SK-N-MC (cell line): ENCODE results near the gene FAR1.
"Not testable (repeated sequence)": the region's sequence is repeated elsewhere in the genome, so short reads cannot be mapped to it uniquely, and the experiment has no call there.

Experiments used
- DNase-seq: peaks from one replicate; pipeline ENCODE4 v3.0.0-alpha.2; 2011; ENCODE audit warnings: low read depth, low spot score
- H3K27ac ChIP-seq: fragments of 200-600 bp; sonication (generic); 2 replicates; pipeline ENCODE4 v1.5.1; 2016; ENCODE audit warnings: mixed run types
- H3K36me3 ChIP-seq: fragments of 200-600 bp; sonication (generic); 2 replicates; pipeline ENCODE4 v1.6.1; 2017; ENCODE audit warnings: antibody characterized with exemption, low read length, mixed read lengths; ENCODE audit not compliant: insufficient read depth
- H3K4me3 ChIP-seq: fragments of 200-600 bp; sonication (generic); 2 replicates; pipeline ENCODE4 v1.5.1; 2016
- H3K9ac ChIP-seq: fragments of 200-600 bp; sonication (generic); 2 replicates; pipeline ENCODE4 v1.8.0; 2017; ENCODE audit warnings: mixed run types, mixed read lengths; ENCODE audit not compliant: insufficient read length
- H3K9me3 ChIP-seq: fragments of 200-600 bp; sonication (generic); 2 replicates; pipeline ENCODE4 v1.6.1; 2017; ENCODE audit warnings: low read depth, mild to moderate bottlenecking, antibody characterized with exemption, low read length, moderate library complexity, mixed read lengths
- EZH2 ChIP-seq: fragments of 200-600 bp; sonication (generic); IDR thresholded peaks from one replicate; pipeline ENCODE4 v1.6.1; 2017; ENCODE audit warnings: antibody characterized with exemption
- FOXP2 ChIP-seq: optimal IDR thresholded peaks from 2 replicates; pipeline ENCODE3; 2011; ENCODE audit warnings: mild to moderate bottlenecking, moderate library complexity; ENCODE audit not compliant: insufficient read depth; ENCODE audit errors: extremely low read length, control extremely low read depth
- POLR2AphosphoS5 ChIP-seq: IDR thresholded peaks from 2 replicates; pipeline ENCODE4 v1.6.1; 2012; ENCODE audit warnings: mild to moderate bottlenecking, low read depth, low read length, borderline replicate concordance

The FAR1 gene

GRCh38 chr11:13638422-13638821 lies 30.0 kb upstream of the FAR1 start:
- Histone ChIP-seq H3K27ac (no peak overlapping the region), H3K9ac (no peak overlapping the region), H3K4me3 (no peak overlapping the region), H3K9me3 (no peaks in the 10 kb centered on the region), H3K36me3 (no peaks in the 10 kb centered on the region)
- DNase-seq = no peak
- no peak for TF ChIP-seq POLR2AphosphoS5
- TF ChIP-seq FOXP2 = no peak
- TF ChIP-seq EZH2 = no peak

DNA sequence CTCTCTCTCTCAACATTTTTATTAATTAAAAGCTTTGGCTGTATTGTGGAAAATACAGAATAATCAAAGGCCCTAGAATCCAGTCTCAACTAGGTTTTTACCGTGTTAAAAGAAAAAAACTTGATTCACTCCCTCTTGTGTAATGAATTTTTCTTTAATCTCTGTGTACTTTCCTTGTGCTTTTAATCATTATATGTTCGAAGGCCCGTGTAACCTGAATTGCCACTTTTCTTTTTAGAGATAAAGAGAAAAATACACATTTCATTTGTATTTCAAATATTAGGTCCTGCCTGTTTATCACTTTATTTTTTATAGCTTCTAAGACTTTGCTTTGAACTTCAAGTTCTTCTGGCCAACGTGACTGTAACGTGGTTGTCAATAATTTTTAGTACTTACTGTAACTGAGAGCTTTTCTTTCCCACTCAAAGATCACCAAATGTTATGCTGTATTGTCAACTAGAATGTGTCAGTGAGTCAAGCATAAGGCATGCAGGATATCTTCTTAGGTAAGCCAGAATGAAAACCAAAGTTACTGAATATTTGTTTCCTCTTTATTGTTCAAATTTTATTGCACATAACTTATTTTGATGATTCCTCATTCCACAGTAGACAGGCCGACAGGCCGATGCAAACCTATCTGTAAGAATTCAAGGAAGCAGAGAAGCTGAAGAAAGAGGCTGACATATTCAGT lies 23.3 kb upstream of the FAR1 start:
- TF ChIP-seq FOXP2 (no peak), EZH2 (no peak), POLR2AphosphoS5 (no peak)
- Histone ChIP-seq H3K4me3 (no peak overlapping the region), H3K9ac (no peak overlapping the region), H3K36me3 (no peaks in the 10 kb centered on the region), H3K27ac (no peak overlapping the region), H3K9me3 (no peaks in the 10 kb centered on the region)
- DNase-seq = no peak

GRCh38 chr11:13647391-13647790 lies 21.1 kb upstream of the FAR1 start:
- Histone ChIP-seq H3K9me3 (no peaks in the 10 kb centered on the region), H3K36me3 (no peaks in the 10 kb centered on the region), H3K27ac (no peak overlapping the region), H3K4me3 (no peak overlapping the region), H3K9ac (no peak overlapping the region)
- no peak for TF ChIP-seq FOXP2
- no peak for TF ChIP-seq POLR2AphosphoS5
- no peak for TF ChIP-seq EZH2
- no peak for DNase-seq

DNA sequence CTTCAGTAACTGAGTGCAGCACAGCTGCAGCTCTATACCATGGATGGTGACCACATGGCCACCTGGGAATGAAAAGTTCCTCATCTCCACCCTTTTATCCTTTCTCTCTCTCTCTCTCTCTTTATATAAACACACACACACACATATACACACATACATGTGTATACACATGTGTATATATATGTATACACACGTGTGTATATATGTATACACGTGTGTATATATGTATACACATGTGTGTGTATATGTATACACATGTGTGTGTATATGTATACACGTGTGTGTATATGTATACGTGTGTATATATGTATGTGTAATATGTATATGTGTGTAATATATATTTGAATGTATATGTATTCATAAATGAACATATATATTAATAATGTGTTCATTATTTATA lies 18.8 kb upstream of the FAR1 start:
- no peak for DNase-seq
- no peak overlapping the region for H3K27ac ChIP-seq
- H3K9ac ChIP-seq = no peak overlapping the region
- TF ChIP-seq EZH2 = no peak
- TF ChIP-seq FOXP2 = no peak
- TF ChIP-seq POLR2AphosphoS5 = no peak
- no peaks in the 10 kb centered on the region for H3K9me3 ChIP-seq
- no peaks in the 10 kb centered on the region for H3K36me3 ChIP-seq
- no peak overlapping the region for H3K4me3 ChIP-seq

DNA sequence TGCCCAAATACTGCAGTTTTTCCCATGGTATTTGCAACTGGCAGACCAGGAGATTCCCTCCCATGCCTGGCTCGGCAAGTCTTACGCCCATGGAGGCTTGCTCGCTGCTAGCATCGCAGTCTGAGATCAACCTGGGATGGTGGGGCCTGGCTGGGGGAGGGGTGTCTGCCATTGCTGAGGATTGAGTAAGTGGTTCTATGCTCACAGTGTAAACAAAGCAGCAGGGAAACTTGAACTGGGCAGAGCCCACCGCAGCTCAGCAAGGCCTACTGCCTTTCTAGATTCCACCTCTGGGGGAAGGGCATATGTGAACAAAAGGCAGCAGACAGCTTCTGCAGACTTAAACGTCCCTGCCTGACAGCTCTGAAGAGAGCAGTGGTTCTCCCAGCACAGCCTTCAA lies 17.0 kb upstream of the FAR1 start:
- not testable (repeated sequence) for H3K27ac ChIP-seq, H3K4me3 ChIP-seq, H3K9me3 ChIP-seq, H3K9ac ChIP-seq, H3K36me3 ChIP-seq, DNase-seq

GRCh38 chr11:13661074-13661623 lies 7.3 kb upstream of the FAR1 start:
- no peak for DNase-seq
- H3K4me3 ChIP-seq = no peak overlapping the region
- no peak for TF ChIP-seq POLR2AphosphoS5
- no peak for TF ChIP-seq EZH2
- H3K27ac ChIP-seq = no peak overlapping the region
- no peaks in the 10 kb centered on the region for H3K36me3 ChIP-seq
- no peaks in the 10 kb centered on the region for H3K9me3 ChIP-seq
- no peak overlapping the region for H3K9ac ChIP-seq

- Histone ChIP-seq H3K36me3 (no peaks in the 10 kb centered on the region), H3K4me3 (no peak overlapping the region), H3K9me3 (no peaks in the 10 kb centered on the region), H3K9ac (no peak overlapping the region), H3K27ac (no peak overlapping the region)
- TF ChIP-seq FOXP2 = no peak
- no peak for TF ChIP-seq POLR2AphosphoS5
- no peak for TF ChIP-seq EZH2
- DNase-seq = no peak
Measured at GRCh38 chr11:13663631-13664071, 4.8 kb upstream of the FAR1 start.

- TF ChIP-seq FOXP2 (no peak), EZH2 (no peak)
- Histone ChIP-seq H3K4me3 (no peak overlapping the region), H3K9ac (no peak overlapping the region), H3K27ac (no peak overlapping the region), H3K9me3 (no peaks in the 10 kb centered on the region), H3K36me3 (no peaks in the 10 kb centered on the region)
- DNase-seq = no peak
Measured at GRCh38 chr11:13664351-13664750, 4.1 kb upstream of the FAR1 start.

DNA sequence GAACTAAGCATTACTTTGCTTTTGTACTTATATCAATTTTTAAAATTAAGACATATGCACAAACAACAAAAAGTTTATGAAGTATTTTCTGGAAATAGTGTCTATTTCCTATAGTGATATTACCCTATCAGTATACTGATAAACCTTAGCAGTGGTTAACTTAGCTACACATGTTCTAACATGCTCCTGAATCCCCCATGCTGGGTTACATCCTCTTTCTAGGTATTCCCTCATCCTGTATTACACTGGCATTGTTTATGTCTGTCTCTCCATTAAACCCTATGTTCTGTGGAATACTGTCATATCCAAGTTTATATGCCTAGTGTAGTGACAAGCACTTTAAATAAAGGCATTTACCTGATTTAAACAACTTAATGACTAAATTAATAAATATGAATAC lies 1.8 kb upstream of the FAR1 start:
- Histone ChIP-seq H3K4me3 (no peak overlapping the region), H3K9ac (no peak overlapping the region), H3K27ac (no peak overlapping the region), H3K36me3 (peaks cover 10% of the 10 kb centered on the region; the same call in 1 of the 2 replicates), H3K9me3 (no peaks in the 10 kb centered on the region)
- TF ChIP-seq POLR2AphosphoS5 (no peak), FOXP2 (no peak), EZH2 (no peak)
- DNase-seq = no peak

- no peak for DNase-seq
- Histone ChIP-seq H3K36me3 (peaks cover 10% of the 10 kb centered on the region; the same call in 1 of the 2 replicates), H3K9ac (no peak overlapping the region), H3K27ac (no peak overlapping the region), H3K4me3 (peak overlapping the region; percentile 95), H3K9me3 (no peaks in the 10 kb centered on the region)
- TF ChIP-seq EZH2 (no peak), FOXP2 (no peak), POLR2AphosphoS5 (no peak)
Measured at GRCh38 chr11:13667245-13667644, 1.2 kb upstream of the FAR1 start.
